T-cell (primary cell): ENCODE measurements around the gene B4GALNT4. TPM values are rescaled to one million over a fixed set of nuclear protein-coding genes. Genes with fewer than 3 reads are reported as not detected.
A peak's percentile ranks its signal among the peaks of the same experiment; 100 is the strongest.
"Not testable (repeated sequence)": the region's sequence is repeated elsewhere in the genome, so short reads cannot be mapped to it uniquely, and the experiment has no call there.

ENCODE experiments used
- ATAC-seq, 4 experiments: fragments of 200-7000 bp in 3 of 4; fragments of 150-1000 bp in 1 of 4; cut with Tn5 transposase; replicated peaks in 1 of 4; 1 replicate in 3 of 4; 2 replicates in 1 of 4; pipeline ENCODE4 v1.10.0; 2021; ENCODE audit warnings: moderate library complexity in 3 of 4, mild to moderate bottlenecking in 2 of 4, moderate number of reproducible peaks in 1 of 4
- CTCF ChIA-PET, 2 donors: fragments of 300-600 bp; sonication (Branson Sonifier 250); formaldehyde crosslinking; loops; one replicate each; lab custom pipeline; 2022; ENCODE audit warnings: antibody characterized with exemption in 2 of 2; lab: Charles Lee
- POLR2A ChIA-PET, 2 donors: fragments of 300-600 bp; sonication (Branson Sonifier 250); formaldehyde crosslinking; loops; one replicate each; lab custom pipeline; 2022; ENCODE audit warnings: antibody characterized with exemption in 2 of 2; lab: Charles Lee
- DNase-seq, 35 experiments: peaks; one replicate each; pipeline versions ENCODE4 v3.0.0 to v3.0.0-alpha.2; 2013 to 2023
- H3K27ac ChIP-seq: one replicate; pipeline ENCODE4 v1.5.1; 2013; ENCODE audit warnings: low read length
- H3K27me3 ChIP-seq, 2 experiments: replicated peaks in 1 of 2; 1 replicate in 1 of 2; 2 replicates in 1 of 2; pipeline versions ENCODE4 v1.6.1 to v1.7.0; 2013; ENCODE audit warnings: low read length in 1 of 2, mixed read lengths in 1 of 2; ENCODE audit not compliant: control insufficient read depth in 2 of 2, insufficient read depth in 2 of 2; ENCODE audit errors: extremely low read depth in 1 of 2
- H3K36me3 ChIP-seq, 2 donors: 1 replicate in 1 of 2; 2 replicates in 1 of 2; pipeline versions ENCODE4 v1.6.1 to v1.7.0; 2013; ENCODE audit warnings: low read length in 1 of 2; ENCODE audit not compliant: control insufficient read depth in 2 of 2, insufficient read depth in 1 of 2; ENCODE audit errors: extremely low read depth in 1 of 2
- H3K4me1 ChIP-seq, 2 experiments: 1 replicate in 1 of 2; 2 replicates in 1 of 2; pipeline versions ENCODE4 v1.6.1 to v1.7.0; 2013; ENCODE audit warnings: low read length in 2 of 2, mixed read lengths in 1 of 2; ENCODE audit not compliant: insufficient read depth in 2 of 2, control insufficient read depth in 1 of 2; ENCODE audit errors: extremely low read depth in 1 of 2
- H3K4me3 ChIP-seq, 2 donors: 1 replicate in 1 of 2; 2 replicates in 1 of 2; pipeline versions ENCODE4 v1.5.1 to v1.7.0; 2013; ENCODE audit warnings: mild to moderate bottlenecking in 2 of 2, low read length in 1 of 2, moderate library complexity in 1 of 2; ENCODE audit not compliant: control insufficient read depth in 1 of 2; ENCODE audit errors: extremely low read depth in 1 of 2
- H3K9me3 ChIP-seq: 2 replicates; pipeline ENCODE4 v1.7.0; 2013
- H3K27ac Mint-ChIP-seq, 2 donors: one replicate each; pipeline ENCODE4 v1.8.0; 2020 to 2021; ENCODE audit warnings: mild to moderate bottlenecking in 2 of 2, mixed read lengths in 2 of 2
- H3K27me3 Mint-ChIP-seq, 2 donors: one replicate each; pipeline ENCODE4 v1.8.0; 2021 to 2022; ENCODE audit warnings: mixed read lengths in 2 of 2
- H3K36me3 Mint-ChIP-seq: one replicate; pipeline ENCODE4 v1.8.0; 2021; ENCODE audit warnings: mixed read lengths
- H3K4me1 Mint-ChIP-seq, 3 donors: one replicate each; pipeline ENCODE4 v1.8.0; 2020 to 2022; ENCODE audit warnings: mixed read lengths in 3 of 3, mild to moderate bottlenecking in 1 of 3
- H3K4me3 Mint-ChIP-seq, 3 donors: one replicate each; pipeline ENCODE4 v1.8.0; 2020 to 2022; ENCODE audit warnings: mild to moderate bottlenecking in 3 of 3, mixed read lengths in 3 of 3, moderate library complexity in 3 of 3
- H3K9me3 Mint-ChIP-seq, 3 donors: one replicate each; pipeline ENCODE4 v1.8.0; 2020 to 2022; ENCODE audit warnings: mixed read lengths in 3 of 3
- WGBS: methylation state at CpG from one replicate; pipeline ENCODE4 v1.1.5; 2013; ENCODE audit warnings: missing lambda C conversion rate; ENCODE audit not compliant: insufficient coverage; 5-methylcytosine and 5-hydroxymethylcytosine counted together
- total RNA-seq, 35 experiments: library from RNA in 6 of 35; stranded (reverse) in 6 of 35; fragments of 120-200 nt in 1 of 35; gene quantifications; one replicate each; pipeline versions ENCODE4 v1.2.1 to v1.2.4 and lab custom pipeline; 2013 to 2026

B4GALNT4 gene
- total RNA-seq (1 to 10 TPM; 1.7 to 5.6 (median 2.8) TPM), total RNA-seq (lab: John Stamatoyannopoulos, UW) (0.65 to 5.3 (median 2.3) reads per million in 29 experiments)
- total RNA-seq (2013), result 2.1 TPM

- Histone ChIP-seq H3K9me3 (no peaks in the 10 kb centered on the region), H3K4me1 (peaks cover 0 to 28% of the 10 kb centered on the region in 2 experiments), H3K27me3 (peaks cover 0 to 63% of the 10 kb centered on the region in 2 experiments), H3K27ac (no peak within 1 kb of the TSS), H3K36me3 (no peaks in the 10 kb centered on the region), H3K4me3 (no peak within 1 kb of the TSS)
- H3K4me3 Mint-ChIP-seq, result peak within 1 kb of the TSS; percentile 73 to 82 (median 78)
- peak in 18 of 35 experiments; percentile 13 to 57 (median 27) for DNase-seq
- under 1% methylated on average over 73 of the region's 118 CpGs for WGBS
- ATAC-seq, result peak; percentile 59 to 81 (median 62)
- peaks cover 10 to 28% (median 17%) of the 10 kb centered on the region in 3 donors for H3K4me1 Mint-ChIP-seq
- peak within 1 kb of the TSS in 1 of 2 donors; percentile 36 for H3K27ac Mint-ChIP-seq
- no peaks in the 10 kb centered on the region for H3K9me3 Mint-ChIP-seq
- peaks cover 22 to 46% of the 10 kb centered on the region in 2 donors for H3K27me3 Mint-ChIP-seq
- no peaks in the 10 kb centered on the region for H3K36me3 Mint-ChIP-seq
- POLR2A ChIA-PET, result no interaction called here
- CTCF ChIA-PET, result no interaction called here
Observed at GRCh38 chr11:369336-370018, at the start of gene B4GALNT4. TSS of gene B4GALNT4 (plus strand) at chr11:369499. CDS start at chr11:369804, 305 bp downstream.

GRCh38 chr11:319888-320273, 49.4 kb upstream of the B4GALNT4 start:
- POLR2A ChIA-PET, DNase-seq, H3K9me3 Mint-ChIP-seq, H3K27me3 ChIP-seq, H3K27me3 Mint-ChIP-seq, H3K9me3 ChIP-seq: not testable (repeated sequence)
- Histone ChIP-seq H3K4me3 (peak overlapping the region; percentile 48 to 75), H3K36me3 (peaks cover 0 to 14% of the 10 kb centered on the region in 2 donors), H3K4me1 (peaks cover 16 to 58% of the 10 kb centered on the region in 2 experiments), H3K27ac (peak overlapping the region; percentile 28)
- Mint-ChIP-seq H3K36me3 (peaks cover 11% of the 10 kb centered on the region), H3K4me3 (peak overlapping the region; percentile 79 to 87 (median 83)), H3K4me1 (peaks cover 35 to 47% (median 47%) of the 10 kb centered on the region in 3 donors), H3K27ac (peak overlapping the region; percentile 91 to 98)
- peak in 3 of 4 experiments; percentile 1 to 6 (median 4) for ATAC-seq
- no CpG with 5 or more reads among the region's 10 CpGs for WGBS
- CTCF ChIA-PET, result interaction anchor here in 1 of 2 donors (0.6 kb wide), 1 partner anchor 15 kb away, joined by 3 read pairs; no protein-coding TSS in a partner anchor

GRCh38 chr11:324156-324555, 45.1 kb upstream of the B4GALNT4 start:
- no peaks in the 10 kb centered on the region for H3K9me3 Mint-ChIP-seq
- 100% methylated on average over 1 of the region's 11 CpGs for WGBS
- no peaks in the 10 kb centered on the region for H3K36me3 ChIP-seq
- peaks cover 48 to 63% (median 59%) of the 10 kb centered on the region in 3 donors for H3K4me1 Mint-ChIP-seq
- DNase-seq (no peak), ATAC-seq (no peak)
- H3K27me3 ChIP-seq, result no peaks in the 10 kb centered on the region
- H3K9me3 ChIP-seq, result no peaks in the 10 kb centered on the region
- POLR2A ChIA-PET, result interaction anchor here in 1 of 2 donors (0.7 kb wide), 1 partner anchor 12 kb away, joined by 8 read pairs; no protein-coding TSS in a partner anchor
- H3K27me3 Mint-ChIP-seq, result no peaks in the 10 kb centered on the region
- peaks cover 41 to 69% of the 10 kb centered on the region in 2 experiments for H3K4me1 ChIP-seq
- CTCF ChIA-PET, result no interaction called here
- H3K36me3 Mint-ChIP-seq, result no peaks in the 10 kb centered on the region
- peak overlapping the region; percentile 18 to 83 for H3K27ac Mint-ChIP-seq
- peak overlapping the region in 1 of 3 donors; percentile 58 for H3K4me3 Mint-ChIP-seq
- H3K4me3 ChIP-seq, result no peak overlapping the region
- no peak overlapping the region for H3K27ac ChIP-seq

GRCh38 chr11:324593-325517, 44.4 kb upstream of the B4GALNT4 start:
- POLR2A ChIA-PET, result interaction anchor here in 1 of 2 donors (0.7 kb wide), 1 partner anchor 12 kb away, joined by 8 read pairs; no protein-coding TSS in a partner anchor
- H3K36me3 Mint-ChIP-seq, H3K27me3 Mint-ChIP-seq, H3K27me3 ChIP-seq, H3K27ac ChIP-seq, H3K9me3 Mint-ChIP-seq, H3K4me3 ChIP-seq, ATAC-seq, DNase-seq, H3K36me3 ChIP-seq, H3K9me3 ChIP-seq: not testable (repeated sequence)
- CTCF ChIA-PET, result interaction anchor here in 1 of 2 donors (1.0 kb wide), 1 partner anchor 87 kb away, joined by 3 read pairs; no protein-coding TSS in a partner anchor
- peak overlapping the region in 2 of 3 donors; percentile 37 to 58 for H3K4me3 Mint-ChIP-seq
- H3K4me1 ChIP-seq, result peaks cover 40 to 67% of the 10 kb centered on the region in 2 experiments
- peaks cover 55 to 65% (median 60%) of the 10 kb centered on the region in 3 donors for H3K4me1 Mint-ChIP-seq
- H3K27ac Mint-ChIP-seq, result peak overlapping the region; percentile 18 to 83
- 72% methylated on average over 16 of the region's 34 CpGs for WGBS

GRCh38 chr11:325796-326591, 43.3 kb upstream of the B4GALNT4 start:
- Mint-ChIP-seq H3K9me3 (no peaks in the 10 kb centered on the region), H3K4me3 (peak overlapping the region in 2 of 3 donors; percentile 28 to 74), H3K27me3 (no peaks in the 10 kb centered on the region), H3K27ac (peak overlapping the region; percentile 96 to 97), H3K36me3 (no peaks in the 10 kb centered on the region), H3K4me1 (peaks cover 54 to 66% (median 59%) of the 10 kb centered on the region in 3 donors)
- no peak for ATAC-seq
- peak overlapping the region; percentile 23 to 44 for H3K4me3 ChIP-seq
- H3K27ac ChIP-seq, result peak overlapping the region; percentile 94
- no peaks in the 10 kb centered on the region for H3K9me3 ChIP-seq
- H3K36me3 ChIP-seq, result no peaks in the 10 kb centered on the region
- H3K4me1 ChIP-seq, result peaks cover 43 to 69% of the 10 kb centered on the region in 2 experiments
- CTCF ChIA-PET, result interaction anchor here (0.6 to 1.7 kb wide), 4 partner anchors 9 to 88 kb away, joined by 3 to 9 read pairs (median 5); no protein-coding TSS in a partner anchor
- WGBS, result 86% methylated on average over 24 of the region's 30 CpGs
- H3K27me3 ChIP-seq, result no peaks in the 10 kb centered on the region
- DNase-seq, result no peak
- POLR2A ChIA-PET, result no interaction called here
